Activated naive CD4-positive, alpha-beta T cell treated with anti-CD3 and anti-CD28 coated beads, Interleukin-2, amount 50 U/mL, for 24 hours (primary cell): Measurements from ENCODE around the gene ZPBP.
A peak's percentile ranks its signal among the peaks of the same experiment; 100 is the strongest.
"Not testable (repeated sequence)": the region's sequence is repeated elsewhere in the genome, so short reads cannot be mapped to it uniquely, and the experiment has no call there.

Experiments used
- H3K27ac Mint-ChIP-seq: one replicate; pipeline ENCODE4 v1.8.0; 2021; ENCODE audit warnings: mild to moderate bottlenecking, mixed read lengths
- H3K27me3 Mint-ChIP-seq: one replicate; pipeline ENCODE4 v1.8.0; 2021; ENCODE audit warnings: mixed read lengths
- H3K36me3 Mint-ChIP-seq: one replicate; pipeline ENCODE4 v1.8.0; 2021; ENCODE audit warnings: mixed read lengths
- H3K4me1 Mint-ChIP-seq: one replicate; pipeline ENCODE4 v1.8.0; 2021; ENCODE audit warnings: mixed read lengths
- H3K4me3 Mint-ChIP-seq: one replicate; pipeline ENCODE4 v1.8.0; 2021; ENCODE audit warnings: mild to moderate bottlenecking, mixed read lengths
- H3K9me3 Mint-ChIP-seq: one replicate; pipeline ENCODE4 v1.8.0; 2021; ENCODE audit warnings: mixed read lengths

Gene ZPBP

GRCh38 chr7:50069613-50070012, 23.4 kb downstream of the ZPBP start:
- peaks cover 19% of the 10 kb centered on the region for H3K9me3 Mint-ChIP-seq
- peak overlapping the region; percentile 88 for H3K4me3 Mint-ChIP-seq
- peaks cover 7% of the 10 kb centered on the region for H3K36me3 Mint-ChIP-seq
- H3K4me1 Mint-ChIP-seq, result peaks cover 26% of the 10 kb centered on the region
- peak overlapping the region; percentile 83 for H3K27ac Mint-ChIP-seq
- peaks cover 4% of the 10 kb centered on the region for H3K27me3 Mint-ChIP-seq

- H3K4me3 Mint-ChIP-seq, result peak overlapping the region; percentile 88
- peak overlapping the region; percentile 83 for H3K27ac Mint-ChIP-seq
- peaks cover 14% of the 10 kb centered on the region for H3K9me3 Mint-ChIP-seq
- peaks cover 26% of the 10 kb centered on the region for H3K4me1 Mint-ChIP-seq
- H3K27me3 Mint-ChIP-seq, result peaks cover 3% of the 10 kb centered on the region
- peaks cover 6% of the 10 kb centered on the region for H3K36me3 Mint-ChIP-seq
Observed at GRCh38 chr7:50068850-50069551, 24.0 kb downstream of the ZPBP start.

DNA sequence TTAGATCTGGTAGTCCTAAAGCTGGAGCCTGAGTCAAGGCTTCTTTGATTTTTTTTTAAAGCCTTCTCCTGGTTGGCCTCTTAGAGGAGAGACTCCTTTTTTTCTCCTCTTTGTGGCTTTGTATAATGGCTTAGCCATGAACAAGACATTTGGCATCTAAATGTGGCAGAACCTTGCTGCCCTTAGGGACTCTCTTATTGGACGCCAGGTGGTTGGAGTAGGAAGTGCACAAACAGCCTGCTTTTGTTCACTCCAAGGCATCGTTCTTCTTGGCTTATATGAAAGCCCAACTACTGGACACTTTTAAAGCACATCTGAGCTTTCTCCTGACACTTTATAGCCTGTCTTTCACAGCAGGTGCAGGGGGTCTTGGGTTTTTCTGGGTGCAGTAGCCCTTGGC, 25.0 kb downstream of the ZPBP start:
- peaks cover 4% of the 10 kb centered on the region for H3K36me3 Mint-ChIP-seq
- peaks cover 13% of the 10 kb centered on the region for H3K9me3 Mint-ChIP-seq
- peak overlapping the region; percentile 88 for H3K4me3 Mint-ChIP-seq
- H3K27ac Mint-ChIP-seq, result peak overlapping the region; percentile 70
- peaks cover 26% of the 10 kb centered on the region for H3K4me1 Mint-ChIP-seq
- no peaks in the 10 kb centered on the region for H3K27me3 Mint-ChIP-seq

- H3K36me3 Mint-ChIP-seq, result no peaks in the 10 kb centered on the region
- H3K27me3 Mint-ChIP-seq, result no peaks in the 10 kb centered on the region
- peaks cover 9% of the 10 kb centered on the region for H3K4me1 Mint-ChIP-seq
- H3K4me3 Mint-ChIP-seq, result no peak overlapping the region
- no peak overlapping the region for H3K27ac Mint-ChIP-seq
- peaks cover 7% of the 10 kb centered on the region for H3K9me3 Mint-ChIP-seq
Observed at GRCh38 chr7:50062951-50063350, 30.1 kb downstream of the ZPBP start.

DNA sequence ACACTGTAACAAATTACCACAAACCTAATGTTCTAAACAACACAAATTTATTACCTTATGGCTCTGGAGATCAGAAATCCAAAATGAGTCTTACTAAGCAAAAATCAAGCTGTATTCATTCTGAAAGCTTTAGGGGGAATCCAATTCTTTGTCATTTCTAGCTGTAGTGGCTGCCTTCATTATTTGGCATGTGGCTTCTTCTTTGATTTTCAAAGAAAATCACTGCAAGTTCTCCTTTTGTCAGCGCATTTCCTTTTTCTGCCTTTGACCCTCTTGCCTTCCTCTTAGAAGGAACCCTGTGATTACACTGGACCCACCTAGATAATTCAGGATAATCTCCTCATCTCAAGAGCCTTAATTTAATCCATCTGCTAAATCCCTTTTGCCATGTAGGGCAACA, 36.9 kb downstream of the ZPBP start:
- Mint-ChIP-seq H3K27me3 (peaks cover 2% of the 10 kb centered on the region), H3K4me3 (no peak overlapping the region), H3K9me3 (no peaks in the 10 kb centered on the region), H3K27ac (no peak overlapping the region), H3K36me3 (no peaks in the 10 kb centered on the region), H3K4me1 (peaks cover 4% of the 10 kb centered on the region)

DNA sequence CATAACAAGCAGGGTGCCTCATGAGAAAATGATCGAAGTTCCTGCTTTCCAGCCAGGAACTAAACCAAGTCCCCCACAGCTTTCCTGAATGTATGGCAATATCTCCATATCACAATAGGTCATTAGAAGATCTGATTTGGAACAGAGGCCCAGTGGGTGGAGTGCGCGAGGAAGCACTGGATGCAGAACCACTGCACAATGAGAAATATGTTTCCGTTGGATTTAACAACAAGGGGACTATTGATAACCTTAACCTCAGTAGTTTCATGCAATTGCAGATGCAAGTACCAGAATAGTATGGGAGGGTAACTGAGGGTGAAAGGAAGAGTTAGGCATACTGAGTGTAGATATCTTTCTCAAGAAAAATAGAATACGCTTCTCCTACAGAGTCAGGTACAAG, 45.3 kb downstream of the ZPBP start:
- no peaks in the 10 kb centered on the region for H3K4me1 Mint-ChIP-seq
- no peak overlapping the region for H3K27ac Mint-ChIP-seq
- peaks cover 8% of the 10 kb centered on the region for H3K9me3 Mint-ChIP-seq
- peaks cover 3% of the 10 kb centered on the region for H3K36me3 Mint-ChIP-seq
- H3K4me3 Mint-ChIP-seq, result no peak overlapping the region
- peaks cover 16% of the 10 kb centered on the region for H3K27me3 Mint-ChIP-seq

DNA sequence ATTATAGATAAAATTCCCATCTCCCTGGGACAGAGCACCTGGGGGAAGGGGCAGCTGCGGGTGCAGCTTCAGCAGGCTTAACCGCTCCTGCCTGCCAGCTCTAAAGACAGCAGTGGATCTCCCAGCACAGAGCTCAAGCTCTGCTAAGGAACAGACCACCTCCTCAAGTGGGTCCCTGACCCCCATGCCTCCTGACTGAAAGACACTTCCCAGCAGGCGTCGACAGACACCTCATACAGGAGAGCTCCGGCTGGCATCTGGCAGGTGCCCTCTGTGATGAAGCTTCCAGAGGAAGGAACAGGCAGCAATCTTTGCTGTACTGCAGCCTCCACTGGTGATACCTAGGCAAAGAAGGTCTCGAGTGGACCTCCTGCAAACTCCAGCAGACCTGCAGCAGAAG, 51.9 kb downstream of the ZPBP start:
- H3K4me1 Mint-ChIP-seq, H3K27ac Mint-ChIP-seq, H3K36me3 Mint-ChIP-seq, H3K4me3 Mint-ChIP-seq, H3K9me3 Mint-ChIP-seq: not testable (repeated sequence)
- H3K27me3 Mint-ChIP-seq, result peaks cover 13% of the 10 kb centered on the region

GRCh38 chr7:50037086-50037485, 56.0 kb downstream of the ZPBP start:
- Mint-ChIP-seq H3K36me3 (no peaks in the 10 kb centered on the region), H3K4me3 (no peak overlapping the region), H3K27ac (no peak overlapping the region), H3K27me3 (peaks cover 7% of the 10 kb centered on the region), H3K4me1 (no peaks in the 10 kb centered on the region), H3K9me3 (no peaks in the 10 kb centered on the region)

GRCh38 chr7:50022991-50023390, 70.1 kb downstream of the ZPBP start:
- H3K27me3 Mint-ChIP-seq, result peaks cover 3% of the 10 kb centered on the region
- no peaks in the 10 kb centered on the region for H3K4me1 Mint-ChIP-seq
- H3K27ac Mint-ChIP-seq, result no peak overlapping the region
- peaks cover 6% of the 10 kb centered on the region for H3K9me3 Mint-ChIP-seq
- no peaks in the 10 kb centered on the region for H3K36me3 Mint-ChIP-seq
- H3K4me3 Mint-ChIP-seq, result no peak overlapping the region

DNA sequence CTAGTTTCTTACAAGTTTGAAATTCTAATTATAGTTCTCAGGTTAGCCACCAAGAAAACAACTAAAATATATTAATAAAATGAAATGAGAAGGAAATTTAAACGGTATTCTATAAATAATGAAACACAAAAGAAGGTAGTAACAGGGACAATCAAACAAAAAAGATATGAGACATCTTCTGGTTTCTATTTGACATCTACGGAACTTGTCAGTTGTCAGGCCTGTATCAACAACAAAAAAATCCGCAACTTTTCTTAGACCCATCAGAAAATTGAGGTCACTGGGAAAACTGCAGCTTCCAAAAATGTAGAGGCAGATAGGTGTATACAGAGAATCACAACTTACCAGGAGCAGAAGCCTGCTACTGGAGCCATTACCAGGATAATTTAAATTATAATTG, 70.6 kb downstream of the ZPBP start:
- H3K4me3 Mint-ChIP-seq, result no peak overlapping the region
- peaks cover 3% of the 10 kb centered on the region for H3K27me3 Mint-ChIP-seq
- H3K9me3 Mint-ChIP-seq, result peaks cover 6% of the 10 kb centered on the region
- H3K27ac Mint-ChIP-seq, result no peak overlapping the region
- no peaks in the 10 kb centered on the region for H3K36me3 Mint-ChIP-seq
- H3K4me1 Mint-ChIP-seq, result no peaks in the 10 kb centered on the region

GRCh38 chr7:49995681-49996080, 97.4 kb downstream of the ZPBP start:
- Mint-ChIP-seq H3K27me3 (peaks cover 2% of the 10 kb centered on the region), H3K4me3 (no peak overlapping the region), H3K36me3 (no peaks in the 10 kb centered on the region), H3K4me1 (no peaks in the 10 kb centered on the region), H3K27ac (no peak overlapping the region), H3K9me3 (no peaks in the 10 kb centered on the region)

- H3K4me3 Mint-ChIP-seq, result no peak overlapping the region
- H3K27ac Mint-ChIP-seq, result no peak overlapping the region
- peaks cover 3% of the 10 kb centered on the region for H3K36me3 Mint-ChIP-seq
- peaks cover 8% of the 10 kb centered on the region for H3K27me3 Mint-ChIP-seq
- H3K4me1 Mint-ChIP-seq, result no peaks in the 10 kb centered on the region
- peaks cover 3% of the 10 kb centered on the region for H3K9me3 Mint-ChIP-seq
Observed at GRCh38 chr7:49986191-49986590, 106.9 kb downstream of the ZPBP start.

DNA sequence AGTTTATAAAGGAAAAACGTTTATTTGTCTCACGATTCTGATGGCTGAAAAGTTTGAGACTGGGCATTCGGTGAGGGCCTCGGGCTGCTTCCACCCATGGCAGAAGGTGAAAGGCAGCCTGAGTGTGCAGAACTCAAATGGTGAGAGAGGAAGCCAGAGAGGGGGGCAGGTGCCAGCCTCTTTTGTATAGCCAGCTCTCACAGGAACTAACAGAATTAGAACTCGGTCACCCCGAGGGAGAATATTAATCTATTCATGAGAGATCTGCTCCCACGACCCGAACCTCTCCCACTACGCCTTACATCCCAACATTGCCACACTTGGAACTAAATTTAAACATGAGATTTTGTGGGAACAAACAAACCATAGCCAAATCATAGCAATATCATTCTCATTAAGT, 112.6 kb downstream of the ZPBP start:
- H3K4me1 Mint-ChIP-seq, result no peaks in the 10 kb centered on the region
- peaks cover 1% of the 10 kb centered on the region for H3K27me3 Mint-ChIP-seq
- no peak overlapping the region for H3K27ac Mint-ChIP-seq
- H3K36me3 Mint-ChIP-seq, result no peaks in the 10 kb centered on the region
- H3K9me3 Mint-ChIP-seq, result no peaks in the 10 kb centered on the region
- no peak overlapping the region for H3K4me3 Mint-ChIP-seq

DNA sequence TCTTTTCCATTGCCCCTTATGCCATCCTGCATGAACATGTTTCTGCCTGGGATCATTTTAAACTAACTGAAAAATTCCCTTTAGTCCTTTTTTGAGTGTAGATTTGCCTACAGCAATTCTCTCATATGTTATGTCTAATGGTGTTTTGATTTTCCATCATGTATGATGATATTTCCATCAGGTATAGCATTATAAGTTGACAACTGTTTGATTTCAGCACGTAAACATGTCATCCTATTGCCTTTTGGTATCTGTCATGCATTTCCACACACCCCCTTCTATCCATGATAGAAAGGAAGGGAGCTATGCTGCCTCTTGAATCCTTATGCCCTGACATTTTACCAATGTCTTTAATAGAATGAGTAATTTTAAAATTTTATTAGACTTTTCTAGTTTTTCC, 116.8 kb downstream of the ZPBP start:
- Mint-ChIP-seq H3K9me3 (no peaks in the 10 kb centered on the region), H3K27me3 (peaks cover 2% of the 10 kb centered on the region), H3K4me3 (no peak overlapping the region), H3K27ac (no peak overlapping the region), H3K4me1 (no peaks in the 10 kb centered on the region), H3K36me3 (no peaks in the 10 kb centered on the region)

DNA sequence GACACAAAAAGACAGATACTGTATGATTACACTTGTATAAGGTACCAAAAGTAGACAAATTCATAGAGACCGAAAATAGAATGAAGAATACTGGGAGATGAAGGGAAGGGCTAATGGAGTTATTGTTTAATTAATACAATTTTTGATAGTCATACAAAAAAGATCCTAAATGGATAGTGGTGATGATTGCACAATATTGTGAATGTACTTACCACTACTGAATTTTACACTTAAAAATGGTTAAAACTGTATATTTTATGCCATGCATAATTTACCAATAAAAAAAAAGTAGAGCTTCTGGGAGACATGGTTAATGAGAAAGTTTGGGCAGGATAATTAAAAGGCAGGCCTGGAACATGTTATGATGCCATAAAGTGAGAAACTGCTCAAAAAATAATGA, 119.0 kb downstream of the ZPBP start:
- no peaks in the 10 kb centered on the region for H3K36me3 Mint-ChIP-seq
- H3K9me3 Mint-ChIP-seq, result no peaks in the 10 kb centered on the region
- H3K27ac Mint-ChIP-seq, result no peak overlapping the region
- H3K4me1 Mint-ChIP-seq, result no peaks in the 10 kb centered on the region
- H3K27me3 Mint-ChIP-seq, result peaks cover 1% of the 10 kb centered on the region
- no peak overlapping the region for H3K4me3 Mint-ChIP-seq

DNA sequence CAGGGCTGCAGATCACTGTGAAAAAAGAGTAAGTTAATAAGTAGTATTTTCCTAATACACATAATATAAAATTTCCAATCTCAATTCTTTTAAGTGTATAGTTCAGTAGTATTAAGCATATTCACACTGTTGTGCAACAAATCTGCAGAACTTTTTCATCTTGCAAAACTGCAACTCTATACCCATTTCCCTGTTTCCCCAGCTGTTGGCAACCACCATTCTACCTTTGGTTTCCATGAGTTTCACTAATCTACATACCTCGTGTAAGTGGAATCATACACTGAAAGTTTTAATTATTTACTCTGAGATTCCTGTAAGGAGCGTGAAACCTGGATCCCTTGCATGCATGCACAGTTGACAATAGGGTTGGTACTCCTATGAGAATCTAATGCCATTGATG, 155.4 kb downstream of the ZPBP start:
- Mint-ChIP-seq H3K4me3 (no peak overlapping the region), H3K27me3 (peaks cover 5% of the 10 kb centered on the region), H3K9me3 (peaks cover 5% of the 10 kb centered on the region), H3K27ac (no peak overlapping the region), H3K4me1 (no peaks in the 10 kb centered on the region), H3K36me3 (no peaks in the 10 kb centered on the region)

GRCh38 chr7:49931627-49932026, 161.4 kb downstream of the ZPBP start:
- H3K36me3 Mint-ChIP-seq, result no peaks in the 10 kb centered on the region
- no peaks in the 10 kb centered on the region for H3K4me1 Mint-ChIP-seq
- no peak overlapping the region for H3K27ac Mint-ChIP-seq
- peaks cover 17% of the 10 kb centered on the region for H3K9me3 Mint-ChIP-seq
- H3K4me3 Mint-ChIP-seq, result no peak overlapping the region
- peaks cover 2% of the 10 kb centered on the region for H3K27me3 Mint-ChIP-seq
